HepG2 (cell line): Measurements from ENCODE around the gene NFIL3. TPM values are rescaled to one million over a fixed set of nuclear protein-coding genes. Genes with fewer than 3 reads are reported as not detected.
A peak's percentile ranks its signal among the peaks of the same experiment; 100 is the strongest.

ENCODE experiments used
- FOXK1 ChIP-seq: sonication (generic); formaldehyde crosslinking; IDR thresholded peaks from 2 replicates; pipeline ENCODE4 v1.4.0; 2020; ENCODE audit warnings: low read depth, missing genetic modification reagents, borderline replicate concordance
- GABPA ChIP-seq, 2 experiments: IDR thresholded peaks; 2 replicates each; pipeline ENCODE4 v1.6.1; 2011 to 2016; ENCODE audit warnings: low read depth in 2 of 2, low read length in 1 of 2, missing biosample characterization in 1 of 2, missing genetic modification characterization in 1 of 2
- HBP1 ChIP-seq: IDR thresholded peaks from 2 replicates; pipeline ENCODE4 v1.6.1; 2016; ENCODE audit warnings: low read depth, control low read depth
- KMT2B ChIP-seq: IDR thresholded peaks from 2 replicates; pipeline ENCODE4 v1.6.1; 2016; ENCODE audit warnings: missing genetic modification reagents, missing compliant biosample characterization
- MEIS2 ChIP-seq: sonication (generic); formaldehyde crosslinking; IDR thresholded peaks from 2 replicates; pipeline ENCODE4 v1.9.0; 2021; ENCODE audit warnings: mild to moderate bottlenecking, missing genetic modification reagents
- MIXL1 ChIP-seq: IDR thresholded peaks from 2 replicates; pipeline ENCODE4 v1.6.1; 2016
- MYNN ChIP-seq: sonication (generic); formaldehyde crosslinking; IDR thresholded peaks from 2 replicates; pipeline ENCODE4 v1.4.0; 2020; ENCODE audit warnings: mild to moderate bottlenecking, low read depth, missing genetic modification reagents
- NFYC ChIP-seq: IDR thresholded peaks from 2 replicates; pipeline ENCODE4 v1.6.1; 2016; ENCODE audit warnings: missing genetic modification reagents, missing compliant biosample characterization
- SAP130 ChIP-seq: IDR thresholded peaks from 2 replicates; pipeline ENCODE4 v1.6.1; 2016; ENCODE audit warnings: low read depth
- ZNF207 ChIP-seq: fragments of 450-650 bp; IDR thresholded peaks from 2 replicates; pipeline ENCODE4 v1.6.1; 2016; ENCODE audit warnings: antibody characterized with exemption, borderline replicate concordance
- ZNF224 ChIP-seq: sonication (generic); formaldehyde crosslinking; IDR thresholded peaks from 2 replicates; pipeline ENCODE4 v1.5.0; 2020; ENCODE audit warnings: mild to moderate bottlenecking, missing genetic modification reagents
- ZNF777 ChIP-seq: sonication (generic); formaldehyde crosslinking; IDR thresholded peaks from 2 replicates; pipeline ENCODE4 v1.4.0; 2020; ENCODE audit warnings: missing genetic modification reagents
- polyA plus RNA-seq, 8 experiments: library from polyadenylated mRNA; depleted of rRNA in 3 of 8; stranded (reverse) in 7 of 8; unstranded in 1 of 8; fragments of >200 nt; fragmentation: Illumina TruSeq in 4 of 8; extraction: Trizol in 4 of 8; gene quantifications; 2 replicates each; pipeline versions ENCODE4 v1.2.1 to v1.2.3, GENCODE V29; 2011 to 2016; ENCODE audit warnings: low read depth in 4 of 8, missing spikeins in 1 of 8, mixed read lengths in 1 of 8; ENCODE audit not compliant: insufficient read depth in 1 of 8
- total RNA-seq, 5 experiments: library from RNA; depleted of rRNA; stranded (reverse); fragments of >200 nt; fragmentation: Illumina TruSeq; extraction: Trizol; gene quantifications; 2 replicates each; pipeline ENCODE4 v1.2.3, GENCODE V29; 2016; ENCODE audit warnings: low read depth in 1 of 5
- TF ChIP-seq, protein P1 (sequence below): sonication (generic); formaldehyde crosslinking; IDR thresholded peaks from 2 replicates; pipeline ENCODE4 v1.4.0; 2020; ENCODE audit warnings: mild to moderate bottlenecking, missing genetic modification reagents, borderline replicate concordance
- TF ChIP-seq, protein P2 (sequence below): sonication (generic); formaldehyde crosslinking; IDR thresholded peaks from 2 replicates; pipeline ENCODE4 v1.5.0; 2020; ENCODE audit warnings: mild to moderate bottlenecking, missing genetic modification reagents
- TF ChIP-seq, protein P3 (sequence below): IDR thresholded peaks from 2 replicates; pipeline ENCODE4 v1.6.1; 2018; ENCODE audit warnings: missing genetic modification reagents, mild to moderate bottlenecking, missing compliant biosample characterization
- TF ChIP-seq, protein P4 (sequence below): sonication (generic); formaldehyde crosslinking; IDR thresholded peaks from 2 replicates; pipeline ENCODE4 v1.8.0; 2022; ENCODE audit warnings: mild to moderate bottlenecking, missing genetic modification reagents, borderline replicate concordance

Gene NFIL3
- total and polyA plus RNA-seq, 2 of the 13 experiments (the other 11 are each of a cell fraction or from before 2014, with no cell fraction given), result 46.6 to 54.2 TPM

- TF ChIP-seq, protein P1, sequence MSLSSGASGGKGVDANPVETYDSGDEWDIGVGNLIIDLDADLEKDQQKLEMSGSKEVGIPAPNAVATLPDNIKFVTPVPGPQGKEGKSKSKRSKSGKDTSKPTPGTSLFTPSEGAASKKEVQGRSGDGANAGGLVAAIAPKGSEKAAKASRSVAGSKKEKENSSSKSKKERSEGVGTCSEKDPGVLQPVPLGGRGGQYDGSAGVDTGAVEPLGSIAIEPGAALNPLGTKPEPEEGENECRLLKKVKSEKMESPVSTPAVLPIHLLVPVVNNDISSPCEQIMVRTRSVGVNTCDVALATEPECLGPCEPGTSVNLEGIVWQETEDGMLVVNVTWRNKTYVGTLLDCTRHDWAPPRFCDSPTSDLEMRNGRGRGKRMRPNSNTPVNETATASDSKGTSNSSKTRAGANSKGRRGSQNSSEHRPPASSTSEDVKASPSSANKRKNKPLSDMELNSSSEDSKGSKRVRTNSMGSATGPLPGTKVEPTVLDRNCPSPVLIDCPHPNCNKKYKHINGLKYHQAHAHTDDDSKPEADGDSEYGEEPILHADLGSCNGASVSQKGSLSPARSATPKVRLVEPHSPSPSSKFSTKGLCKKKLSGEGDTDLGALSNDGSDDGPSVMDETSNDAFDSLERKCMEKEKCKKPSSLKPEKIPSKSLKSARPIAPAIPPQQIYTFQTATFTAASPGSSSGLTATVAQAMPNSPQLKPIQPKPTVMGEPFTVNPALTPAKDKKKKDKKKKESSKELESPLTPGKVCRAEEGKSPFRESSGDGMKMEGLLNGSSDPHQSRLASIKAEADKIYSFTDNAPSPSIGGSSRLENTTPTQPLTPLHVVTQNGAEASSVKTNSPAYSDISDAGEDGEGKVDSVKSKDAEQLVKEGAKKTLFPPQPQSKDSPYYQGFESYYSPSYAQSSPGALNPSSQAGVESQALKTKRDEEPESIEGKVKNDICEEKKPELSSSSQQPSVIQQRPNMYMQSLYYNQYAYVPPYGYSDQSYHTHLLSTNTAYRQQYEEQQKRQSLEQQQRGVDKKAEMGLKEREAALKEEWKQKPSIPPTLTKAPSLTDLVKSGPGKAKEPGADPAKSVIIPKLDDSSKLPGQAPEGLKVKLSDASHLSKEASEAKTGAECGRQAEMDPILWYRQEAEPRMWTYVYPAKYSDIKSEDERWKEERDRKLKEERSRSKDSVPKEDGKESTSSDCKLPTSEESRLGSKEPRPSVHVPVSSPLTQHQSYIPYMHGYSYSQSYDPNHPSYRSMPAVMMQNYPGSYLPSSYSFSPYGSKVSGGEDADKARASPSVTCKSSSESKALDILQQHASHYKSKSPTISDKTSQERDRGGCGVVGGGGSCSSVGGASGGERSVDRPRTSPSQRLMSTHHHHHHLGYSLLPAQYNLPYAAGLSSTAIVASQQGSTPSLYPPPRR (CRISPR knock-in tag), result no peak
- TF ChIP-seq HBP1 (CRISPR knock-in tag) (0 out of 2 replicates have a peak, but pooled peaks have one; percentile 49), KMT2B (CRISPR knock-in tag) (0 out of 2 replicates have a peak, but pooled peaks have one; percentile 31), FOXK1 (CRISPR knock-in tag) (peak; percentile 36; the same call in 1 of the 2 replicates), MYNN (CRISPR knock-in tag) (no peak), NFYC (CRISPR knock-in tag) (no peak), ZNF224 (0 out of 2 replicates have a peak, but pooled peaks have one; percentile 52), MEIS2 (CRISPR knock-in tag) (peak; percentile 49; the same call in 1 of the 2 replicates), ZNF207 (no peak), ZNF777 (CRISPR knock-in tag) (peak; percentile 73; the same call in 1 of the 2 replicates), SAP130 (CRISPR knock-in tag) (peak; percentile 57), MIXL1 (CRISPR knock-in tag) (no peak), GABPA (IDR thresholded peaks at IDR 0.05; ENCODE audit: low read depth, low read length) (no peak), GABPA (CRISPR knock-in tag; IDR thresholded peaks at IDR 0.05; ENCODE audit: low read depth) (no peak)
- TF ChIP-seq, protein P2, sequence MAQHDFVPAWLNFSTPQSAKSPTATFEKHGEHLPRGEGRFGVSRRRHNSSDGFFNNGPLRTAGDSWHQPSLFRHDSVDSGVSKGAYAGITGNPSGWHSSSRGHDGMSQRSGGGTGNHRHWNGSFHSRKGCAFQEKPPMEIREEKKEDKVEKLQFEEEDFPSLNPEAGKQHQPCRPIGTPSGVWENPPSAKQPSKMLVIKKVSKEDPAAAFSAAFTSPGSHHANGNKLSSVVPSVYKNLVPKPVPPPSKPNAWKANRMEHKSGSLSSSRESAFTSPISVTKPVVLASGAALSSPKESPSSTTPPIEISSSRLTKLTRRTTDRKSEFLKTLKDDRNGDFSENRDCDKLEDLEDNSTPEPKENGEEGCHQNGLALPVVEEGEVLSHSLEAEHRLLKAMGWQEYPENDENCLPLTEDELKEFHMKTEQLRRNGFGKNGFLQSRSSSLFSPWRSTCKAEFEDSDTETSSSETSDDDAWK (CRISPR knock-in tag), result no peak
- TF ChIP-seq, protein P3, sequence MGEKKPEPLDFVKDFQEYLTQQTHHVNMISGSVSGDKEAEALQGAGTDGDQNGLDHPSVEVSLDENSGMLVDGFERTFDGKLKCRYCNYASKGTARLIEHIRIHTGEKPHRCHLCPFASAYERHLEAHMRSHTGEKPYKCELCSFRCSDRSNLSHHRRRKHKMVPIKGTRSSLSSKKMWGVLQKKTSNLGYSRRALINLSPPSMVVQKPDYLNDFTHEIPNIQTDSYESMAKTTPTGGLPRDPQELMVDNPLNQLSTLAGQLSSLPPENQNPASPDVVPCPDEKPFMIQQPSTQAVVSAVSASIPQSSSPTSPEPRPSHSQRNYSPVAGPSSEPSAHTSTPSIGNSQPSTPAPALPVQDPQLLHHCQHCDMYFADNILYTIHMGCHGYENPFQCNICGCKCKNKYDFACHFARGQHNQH (CRISPR knock-in tag), result no peak
- TF ChIP-seq, protein P4, sequence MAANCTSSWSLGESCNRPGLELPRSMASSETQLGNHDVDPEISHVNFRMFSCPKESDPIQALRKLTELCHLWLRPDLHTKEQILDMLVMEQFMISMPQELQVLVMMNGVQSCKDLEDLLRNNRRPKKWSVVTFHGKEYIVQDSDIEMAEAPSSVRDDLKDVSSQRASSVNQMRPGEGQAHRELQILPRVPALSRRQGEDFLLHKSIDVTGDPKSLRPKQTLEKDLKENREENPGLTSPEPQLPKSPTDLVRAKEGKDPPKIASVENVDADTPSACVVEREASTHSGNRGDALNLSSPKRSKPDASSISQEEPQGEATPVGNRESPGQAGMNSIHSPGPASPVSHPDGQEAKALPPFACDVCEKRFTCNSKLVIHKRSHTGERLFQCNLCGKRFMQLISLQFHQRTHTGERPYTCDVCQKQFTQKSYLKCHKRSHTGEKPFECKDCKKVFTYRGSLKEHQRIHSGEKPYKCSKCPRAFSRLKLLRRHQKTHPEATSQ (CRISPR knock-in tag), result peak; percentile 33; the same call in 1 of the 2 replicates
Measured at GRCh38 chr9:91361291-91362050, 62.2 kb downstream of the NFIL3 start, which contains the start of gene AUH (continued).
